Prostate gland (tissue), 2 donors: ENCODE data around the gene EIF2B2. TPM values are rescaled to one million over a fixed set of nuclear protein-coding genes. Genes with fewer than 3 reads are reported as not detected.

Source experiments
- DNase-seq: peaks from one replicate; pipeline ENCODE4 v3.0.0-alpha.2; 2019; ENCODE audit warnings: low spot score
- H3K27ac ChIP-seq, 2 donors: fragments of 200-600 bp; sonication (generic); 2 replicates each; pipeline ENCODE4 v1.5.1; 2017 to 2019
- H3K27me3 ChIP-seq: fragments of 200-600 bp; sonication (generic); replicated peaks from 2 replicates; pipeline ENCODE4 v1.5.1; 2019; ENCODE audit not compliant: insufficient read depth
- H3K36me3 ChIP-seq, 2 donors: fragments of 200-600 bp; sonication (generic); 1 replicate in 1 of 2; 2 replicates in 1 of 2; pipeline versions ENCODE4 v1.5.1 to v1.8.1; 2017 to 2019
- H3K4me1 ChIP-seq: fragments of 200-600 bp; sonication (generic); replicated peaks from 2 replicates; pipeline ENCODE4 v1.5.1; 2019
- H3K4me3 ChIP-seq, 2 donors: fragments of 200-600 bp; sonication (generic); 2 replicates each; pipeline ENCODE4 v1.5.1; 2017 to 2019
- H3K9me3 ChIP-seq: fragments of 200-600 bp; sonication (generic); 2 replicates; pipeline ENCODE4 v1.5.1; 2017
- POLR2A ChIP-seq: fragments of 450-650 bp; IDR thresholded peaks from one replicate; pipeline ENCODE4 v1.6.1; 2016; ENCODE audit warnings: antibody characterized with exemption, mild to moderate bottlenecking
- POLR2AphosphoS5 ChIP-seq: sonication (generic); formaldehyde crosslinking; IDR thresholded peaks from one replicate; pipeline ENCODE4 v1.6.1; 2017; ENCODE audit warnings: antibody characterized with exemption
- WGBS: methylation state at CpG from one replicate; pipeline ENCODE4 v1.1.5; 2018; 5-methylcytosine and 5-hydroxymethylcytosine counted together
- intact Hi-C: fragments of 100-400 bp; cut with DNase I; formaldehyde crosslinking; loops from one replicate; pipeline ENCODE4 v1.14.2; 2022
- total RNA-seq, 2 donors: library from RNA; depleted of rRNA; stranded (reverse); fragments of >200 nt; gene quantifications; one replicate each; pipeline ENCODE4 v1.1.0, GENCODE V29; 2016
- TF ChIP-seq, protein P1 (sequence below), 4 experiments: fragments of 200-600 bp in 2 of 4; fragments of 450-650 bp in 2 of 4; sonication (generic) in 2 of 4; IDR thresholded peaks; 1 replicate in 3 of 4; 2 replicates in 1 of 4; pipeline ENCODE4 v1.5.1; 2016 to 2019; ENCODE audit warnings: antibody characterized with exemption in 4 of 4, mild to moderate bottlenecking in 2 of 4, moderate library complexity in 2 of 4

The EIF2B2 gene
- total RNA-seq, 2 donors from 2014 or later: 43.9 to 60.4 TPM

DNA sequence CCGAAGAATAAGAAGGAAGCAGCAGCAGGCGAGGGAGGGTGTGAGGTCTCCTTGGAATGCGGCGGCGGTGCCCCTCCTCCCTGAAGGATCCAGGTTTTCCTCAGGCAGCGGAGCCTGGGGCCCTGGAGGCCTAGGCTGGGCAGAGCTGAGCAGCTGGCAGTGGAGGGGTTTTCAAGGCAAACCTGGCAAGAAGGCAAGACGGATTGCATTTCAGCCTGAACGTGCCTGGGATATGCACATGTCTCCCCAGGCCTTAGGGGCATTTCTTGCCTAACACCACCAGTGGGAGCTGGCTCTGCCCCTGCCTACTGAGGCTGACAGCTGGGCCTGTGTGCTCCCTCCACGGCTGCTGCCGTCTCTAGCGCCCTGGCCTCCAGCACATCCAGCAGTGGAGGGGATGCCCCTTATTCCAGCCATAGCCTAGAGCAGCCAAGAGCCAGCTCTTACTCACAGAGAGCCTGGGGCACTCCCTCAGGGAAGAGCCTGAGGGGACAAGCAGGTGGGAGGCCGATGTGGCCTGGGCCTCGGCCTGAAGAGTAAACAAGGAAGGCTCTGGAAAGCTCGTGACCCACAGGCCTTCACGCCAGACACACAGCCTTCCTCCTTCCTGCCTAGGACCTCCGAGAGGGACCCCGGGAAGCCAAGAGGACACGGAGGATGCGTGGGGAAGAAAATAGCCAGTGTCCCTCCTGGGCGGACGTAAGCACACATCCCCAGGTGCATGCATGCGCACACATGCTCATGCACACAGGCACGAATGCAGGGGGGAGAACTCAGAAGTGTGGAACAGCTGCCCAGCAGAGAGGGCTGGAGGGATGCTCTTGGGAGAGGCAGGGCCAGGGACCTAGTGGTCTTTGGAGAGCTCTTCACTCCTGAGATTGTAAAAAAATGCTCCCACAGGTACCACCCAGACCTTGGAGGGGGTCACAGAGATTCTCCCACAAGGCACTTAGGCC is 23.0 kb upstream of the EIF2B2 start:
- no peaks in the 10 kb centered on the region for H3K4me1 ChIP-seq
- peak; percentile 51 for DNase-seq
- peak overlapping the region in 1 of 2 donors; percentile 13 for H3K27ac ChIP-seq
- no peaks in the 10 kb centered on the region for H3K36me3 ChIP-seq
- intact Hi-C loops: no loop called here
- WGBS: 49% methylated on average over 23 of the region's 23 CpGs
- no peak overlapping the region for H3K4me3 ChIP-seq
- TF ChIP-seq, protein P1, sequence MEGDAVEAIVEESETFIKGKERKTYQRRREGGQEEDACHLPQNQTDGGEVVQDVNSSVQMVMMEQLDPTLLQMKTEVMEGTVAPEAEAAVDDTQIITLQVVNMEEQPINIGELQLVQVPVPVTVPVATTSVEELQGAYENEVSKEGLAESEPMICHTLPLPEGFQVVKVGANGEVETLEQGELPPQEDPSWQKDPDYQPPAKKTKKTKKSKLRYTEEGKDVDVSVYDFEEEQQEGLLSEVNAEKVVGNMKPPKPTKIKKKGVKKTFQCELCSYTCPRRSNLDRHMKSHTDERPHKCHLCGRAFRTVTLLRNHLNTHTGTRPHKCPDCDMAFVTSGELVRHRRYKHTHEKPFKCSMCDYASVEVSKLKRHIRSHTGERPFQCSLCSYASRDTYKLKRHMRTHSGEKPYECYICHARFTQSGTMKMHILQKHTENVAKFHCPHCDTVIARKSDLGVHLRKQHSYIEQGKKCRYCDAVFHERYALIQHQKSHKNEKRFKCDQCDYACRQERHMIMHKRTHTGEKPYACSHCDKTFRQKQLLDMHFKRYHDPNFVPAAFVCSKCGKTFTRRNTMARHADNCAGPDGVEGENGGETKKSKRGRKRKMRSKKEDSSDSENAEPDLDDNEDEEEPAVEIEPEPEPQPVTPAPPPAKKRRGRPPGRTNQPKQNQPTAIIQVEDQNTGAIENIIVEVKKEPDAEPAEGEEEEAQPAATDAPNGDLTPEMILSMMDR (IDR thresholded peaks at IDR 0.05): peak in 1 of 4 experiments; percentile 32
- TF ChIP-seq POLR2AphosphoS5: no peak
- no peaks in the 10 kb centered on the region for H3K27me3 ChIP-seq
- no peaks in the 10 kb centered on the region for H3K9me3 ChIP-seq

DNA sequence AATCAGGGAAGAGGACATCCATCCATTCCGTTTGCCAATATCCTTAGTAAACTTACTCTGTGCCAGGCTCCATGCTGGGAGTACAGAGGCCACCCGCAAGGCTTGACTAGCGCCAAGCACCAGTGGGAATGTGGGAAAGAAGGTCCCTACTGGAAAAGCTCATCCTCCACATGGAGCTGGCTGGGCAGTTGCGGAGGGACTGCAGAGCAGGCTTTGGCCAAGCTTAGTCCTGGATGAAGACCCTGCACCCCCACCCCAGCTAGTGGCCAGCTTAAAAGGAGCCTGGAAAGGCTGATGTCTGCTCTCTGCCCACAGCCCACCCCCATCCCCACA is 22.4 kb upstream of the EIF2B2 start:
- Histone ChIP-seq H3K27ac (no peak overlapping the region), H3K27me3 (no peaks in the 10 kb centered on the region), H3K36me3 (no peaks in the 10 kb centered on the region), H3K4me1 (no peaks in the 10 kb centered on the region), H3K4me3 (no peak overlapping the region), H3K9me3 (no peaks in the 10 kb centered on the region)
- no peak for DNase-seq
- 100% methylated on average over 3 of the region's 4 CpGs for WGBS
- intact Hi-C loops: no loop called here
- no peak for TF ChIP-seq POLR2A
- no peak for TF ChIP-seq POLR2AphosphoS5

DNA sequence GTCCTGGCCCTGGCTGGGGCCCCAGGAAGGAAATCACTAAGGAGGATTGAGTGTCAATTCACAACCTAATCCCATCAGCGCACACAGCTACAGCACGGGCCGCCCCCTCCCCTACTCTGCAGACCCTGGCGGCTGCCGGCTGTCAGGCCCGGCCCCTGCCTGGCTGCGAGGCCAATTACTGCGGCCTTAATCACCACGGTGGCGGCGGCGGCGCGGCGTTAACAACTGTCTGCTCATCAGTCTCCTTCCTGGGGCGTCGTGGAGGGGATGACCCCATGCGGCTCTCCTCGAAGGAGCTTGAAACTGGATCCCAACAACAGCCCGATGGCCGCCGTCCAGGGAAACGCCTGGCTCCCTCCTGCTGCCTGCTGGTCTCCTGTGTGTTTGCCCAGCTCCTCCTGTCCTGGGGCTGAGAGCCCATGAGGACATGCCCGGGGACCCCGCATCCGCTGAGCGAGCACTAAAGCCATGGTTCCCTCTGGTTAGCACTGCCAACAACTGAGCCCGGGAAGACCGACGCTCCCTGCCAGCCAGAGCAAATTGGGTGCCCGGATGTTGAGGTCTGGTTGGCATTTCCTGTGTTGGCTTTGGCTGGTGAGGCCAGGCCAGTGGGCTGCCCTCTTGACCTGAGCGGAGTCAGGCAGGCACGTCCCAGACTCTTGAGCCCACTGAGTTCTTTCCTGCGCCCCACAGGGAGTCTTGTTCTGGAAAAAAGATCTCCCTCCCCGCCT is 21.8 kb upstream of the EIF2B2 start:
- no peak overlapping the region for H3K27ac ChIP-seq
- H3K4me1 ChIP-seq: no peaks in the 10 kb centered on the region
- 42% methylated on average over 33 of the region's 35 CpGs for WGBS
- H3K36me3 ChIP-seq: no peaks in the 10 kb centered on the region
- no peak overlapping the region for H3K4me3 ChIP-seq
- no peaks in the 10 kb centered on the region for H3K9me3 ChIP-seq
- TF ChIP-seq POLR2AphosphoS5: no peak
- no peak for TF ChIP-seq POLR2A
- TF ChIP-seq, protein P1 (IDR thresholded peaks at IDR 0.05): no peak
- no peak for DNase-seq
- intact Hi-C loops: no loop called here
- H3K27me3 ChIP-seq: no peaks in the 10 kb centered on the region

DNA sequence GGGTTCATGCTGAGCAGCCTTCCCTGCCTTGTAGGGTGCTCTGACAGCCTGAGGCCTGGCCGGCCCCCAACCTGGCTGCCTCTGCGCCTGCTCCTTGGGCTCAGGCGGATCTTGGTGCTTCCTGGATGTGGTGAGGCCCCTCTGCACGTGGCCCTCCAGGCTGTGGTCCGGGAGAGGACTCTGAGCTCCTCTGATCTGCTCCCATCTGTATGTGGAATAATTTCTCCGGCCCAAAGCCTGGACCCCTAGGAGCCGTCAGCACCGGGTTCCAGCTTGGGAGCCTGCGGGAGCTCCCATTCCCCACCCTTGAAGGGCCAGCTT is 21.3 kb upstream of the EIF2B2 start:
- intact Hi-C loops: no loop called here
- Histone ChIP-seq H3K27ac (no peak overlapping the region), H3K27me3 (no peaks in the 10 kb centered on the region), H3K4me1 (no peaks in the 10 kb centered on the region), H3K4me3 (no peak overlapping the region), H3K36me3 (no peaks in the 10 kb centered on the region), H3K9me3 (no peaks in the 10 kb centered on the region)
- TF ChIP-seq POLR2A: no peak
- TF ChIP-seq, protein P1 (IDR thresholded peaks at IDR 0.05): no peak
- no peak for TF ChIP-seq POLR2AphosphoS5
- no peak for DNase-seq
- 87% methylated on average over 9 of the region's 9 CpGs for WGBS

DNA sequence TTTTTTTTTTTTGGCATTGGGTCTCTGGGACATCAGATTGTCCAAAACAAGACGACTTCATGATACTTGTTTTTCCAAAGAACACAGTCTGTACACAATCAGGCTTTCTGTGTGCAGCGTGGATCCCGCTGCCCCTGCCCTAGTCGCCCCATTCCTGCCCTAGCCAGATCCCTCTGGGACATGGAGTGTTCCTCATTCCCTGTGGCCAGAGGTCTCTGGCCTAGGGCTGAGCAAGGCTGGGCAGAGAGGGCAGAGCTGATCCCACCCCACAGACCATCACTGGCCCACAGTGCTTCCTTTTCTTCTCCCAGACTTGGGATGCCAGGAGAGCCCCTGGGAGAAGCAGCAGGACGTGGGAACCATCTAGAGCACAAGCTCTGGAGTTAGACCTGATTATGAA is 20.9 kb upstream of the EIF2B2 start:
- DNase-seq: no peak
- intact Hi-C loops: no loop called here

More for the DNA sequence above, 20.9 kb upstream of the EIF2B2 start:
- Histone ChIP-seq H3K27ac (no peak overlapping the region), H3K27me3 (no peaks in the 10 kb centered on the region), H3K4me3 (no peak overlapping the region), H3K9me3 (no peaks in the 10 kb centered on the region), H3K4me1 (no peaks in the 10 kb centered on the region), H3K36me3 (no peaks in the 10 kb centered on the region)
- WGBS: 79% methylated on average over 5 of the region's 5 CpGs
- TF ChIP-seq POLR2A (no peak), POLR2AphosphoS5 (no peak)
- TF ChIP-seq, protein P1 (IDR thresholded peaks at IDR 0.05): no peak
